Activated CD4-positive, alpha-beta T cell treated with anti-CD3 and anti-CD28 coated beads, Interleukin-2, amount 50 U/mL, for 1 hour (primary cell): ENCODE data around the gene PNMA8A.
"Not testable (repeated sequence)": the region's sequence is repeated elsewhere in the genome, so short reads cannot be mapped to it uniquely, and the experiment has no call there.

Source experiments
- DNase-seq: peaks from one replicate; pipeline ENCODE4 v3.0.0-alpha.2; 2020

The PNMA8A gene

GRCh38 chr19:46471116-46471733, at the start of gene PNMA8A:
Gene PNMA8A (minus strand): TSS chr19:46471563. CDS start chr19:46471035, 528 bp downstream.
- no peak for DNase-seq

DNA sequence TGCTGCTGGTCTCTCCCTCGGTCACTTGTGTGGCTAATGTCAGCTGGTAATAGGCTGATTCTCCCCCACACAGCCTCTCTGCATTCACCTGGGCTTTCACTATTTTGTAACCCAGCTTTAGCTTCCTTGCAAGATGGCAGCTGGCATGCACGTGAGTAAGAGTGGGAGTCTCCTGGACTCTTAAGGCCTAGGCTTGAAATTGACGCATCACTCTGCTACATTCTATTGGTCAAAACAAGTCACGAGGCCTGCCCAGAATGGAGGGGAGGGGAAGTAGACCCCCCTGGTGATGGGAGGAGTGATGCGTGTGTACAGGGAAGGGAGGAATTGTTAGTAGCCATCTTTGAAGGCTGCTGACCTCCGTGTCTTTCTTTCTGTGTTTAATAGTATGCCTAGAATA, 49.3 kb upstream of the PNMA8A start:
- DNase-seq, result no peak

GRCh38 chr19:46517471-46517870, 46.1 kb upstream of the PNMA8A start:
- DNase-seq, result no peak

GRCh38 chr19:46515879-46516350, 44.6 kb upstream of the PNMA8A start:
- DNase-seq, result no peak

GRCh38 chr19:46515290-46515609, 43.9 kb upstream of the PNMA8A start:
- no peak for DNase-seq

DNA sequence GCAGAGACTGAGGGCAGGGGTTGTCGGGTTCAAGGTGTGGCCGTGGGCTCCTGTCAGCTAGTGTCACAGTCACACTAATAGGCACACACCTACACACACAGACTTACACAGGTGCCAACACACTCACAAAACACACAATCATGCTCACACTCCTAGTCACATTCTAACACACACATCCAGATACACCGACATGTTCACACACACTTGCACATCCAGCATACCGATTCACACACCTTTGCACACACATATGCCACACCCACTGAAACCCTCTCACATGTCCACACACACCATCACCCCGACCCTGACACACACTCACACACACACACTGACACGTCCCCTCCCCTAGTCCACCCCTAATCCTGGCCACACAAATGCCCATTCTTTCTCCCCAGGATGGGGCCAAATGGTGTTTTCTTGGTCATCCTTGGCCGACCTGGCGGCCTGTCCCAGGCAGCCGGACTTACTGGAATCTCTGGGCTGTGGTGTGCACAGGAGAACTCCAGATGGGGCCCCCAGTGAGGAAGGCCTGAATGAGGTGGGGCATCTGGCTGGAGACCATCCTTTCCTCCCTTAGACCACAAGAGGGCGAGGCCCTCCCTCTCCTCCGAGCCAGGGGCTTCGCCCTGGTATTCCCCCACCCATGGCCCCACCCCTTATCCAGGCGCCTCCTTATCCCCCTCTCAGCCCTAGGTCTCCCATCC, 43.4 kb upstream of the PNMA8A start:
- DNase-seq, result no peak

- DNase-seq, result peak; percentile 81
These were observed 42.3 kb upstream of the PNMA8A start for GRCh38 chr19:46513461-46514236.

- DNase-seq, result no peak
These were observed 39.9 kb upstream of the PNMA8A start for GRCh38 chr19:46511237-46511636.

DNA sequence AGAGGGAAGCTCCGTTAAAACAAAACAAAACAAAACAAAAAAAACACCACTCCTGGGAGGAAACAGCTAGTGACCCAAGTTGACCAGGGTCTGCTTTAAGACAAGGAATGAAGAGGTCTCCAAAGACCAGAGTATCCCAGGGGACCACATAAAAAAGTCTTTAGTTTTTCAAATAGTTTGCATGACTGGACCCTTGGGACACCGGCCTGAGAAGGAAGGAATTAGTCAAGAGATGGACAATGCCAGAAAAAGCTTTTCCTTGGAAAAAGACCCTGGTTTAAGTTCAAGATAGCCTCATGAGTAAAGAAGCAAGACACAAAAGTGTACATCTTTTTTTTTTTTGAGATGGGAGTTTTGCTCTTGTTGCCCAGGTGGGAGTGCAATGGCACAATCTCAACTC, 36.8 kb upstream of the PNMA8A start:
- no peak for DNase-seq

GRCh38 chr19:46503848-46504453, 32.6 kb upstream of the PNMA8A start:
- DNase-seq, result no peak

DNA sequence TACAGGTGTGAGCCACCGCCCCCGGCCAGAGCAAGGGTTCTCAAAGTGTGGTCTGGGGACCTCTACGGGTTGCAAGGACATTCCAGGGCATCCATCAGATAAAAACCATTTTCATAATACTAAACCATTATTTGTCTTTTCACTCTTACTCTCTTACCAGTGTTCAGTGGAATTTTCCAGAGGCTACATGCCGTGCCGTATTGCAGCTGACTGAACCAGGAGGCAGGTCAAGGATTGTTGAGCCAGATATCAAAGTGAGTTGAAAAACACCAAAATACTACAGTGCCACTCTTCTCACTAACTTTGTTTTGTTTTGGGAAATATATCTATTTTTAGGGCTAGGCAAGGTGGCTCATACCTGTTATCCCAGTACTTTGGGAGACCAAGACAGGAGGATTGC, 31.5 kb upstream of the PNMA8A start:
- no peak for DNase-seq

- DNase-seq, result no peak
These were observed 28.3 kb upstream of the PNMA8A start for GRCh38 chr19:46499692-46500091.

GRCh38 chr19:46497773-46498172, 26.4 kb upstream of the PNMA8A start:
- no peak for DNase-seq

- DNase-seq, result not testable (repeated sequence)
These were observed 25.5 kb upstream of the PNMA8A start for GRCh38 chr19:46496886-46497285.

GRCh38 chr19:46496304-46496703, 24.9 kb upstream of the PNMA8A start:
- DNase-seq, result no peak

- peak; percentile 47 for DNase-seq
These were observed 24.4 kb upstream of the PNMA8A start, which contains the start of gene PNMA8B for GRCh38 chr19:46495786-46496099. Gene PNMA8B (minus strand): TSS chr19:46495867. CDS start chr19:46495465, 402 bp downstream.

- DNase-seq, result no peak
These were observed 23.8 kb upstream of the PNMA8A start for GRCh38 chr19:46494941-46495785.

DNA sequence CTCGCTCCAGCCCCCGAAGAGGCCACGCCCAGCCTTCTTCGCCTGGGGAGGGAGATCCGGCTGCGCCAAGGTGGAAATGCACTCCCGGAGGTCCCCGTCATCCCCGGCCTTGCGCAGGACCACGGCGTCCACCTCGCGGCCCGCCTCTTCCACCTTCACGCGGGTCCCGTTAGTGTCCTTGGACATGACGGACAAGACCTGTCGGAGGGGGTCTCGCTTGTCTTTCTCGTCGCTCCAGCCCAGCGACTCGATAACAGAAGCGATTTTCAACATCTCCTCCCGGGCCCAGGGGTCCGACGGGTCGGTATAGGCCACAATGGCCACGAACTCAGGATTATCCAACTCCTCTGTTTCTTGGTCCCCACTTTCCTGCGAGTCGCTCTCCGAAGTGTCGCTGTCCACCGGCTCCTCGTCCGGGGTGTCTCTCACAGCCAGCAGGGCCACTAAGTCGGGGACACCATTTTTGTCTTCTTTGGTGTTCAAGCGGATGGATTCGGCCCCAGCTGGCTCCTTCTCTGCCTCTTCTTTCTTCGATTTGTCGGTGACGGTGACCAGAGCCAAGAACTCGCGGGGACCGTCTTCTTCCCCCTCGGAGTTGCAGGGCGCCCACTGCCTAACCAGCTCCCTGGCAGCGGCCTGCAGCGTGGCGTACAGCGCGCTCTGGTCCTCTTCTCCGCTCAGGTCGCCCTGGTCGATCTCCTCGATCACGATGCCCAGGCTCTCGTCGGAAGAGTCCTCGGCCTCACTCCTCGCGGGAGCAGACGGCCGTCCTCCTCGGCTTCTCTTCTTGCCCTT, 23.0 kb upstream of the PNMA8A start:
- DNase-seq, result no peak

DNA sequence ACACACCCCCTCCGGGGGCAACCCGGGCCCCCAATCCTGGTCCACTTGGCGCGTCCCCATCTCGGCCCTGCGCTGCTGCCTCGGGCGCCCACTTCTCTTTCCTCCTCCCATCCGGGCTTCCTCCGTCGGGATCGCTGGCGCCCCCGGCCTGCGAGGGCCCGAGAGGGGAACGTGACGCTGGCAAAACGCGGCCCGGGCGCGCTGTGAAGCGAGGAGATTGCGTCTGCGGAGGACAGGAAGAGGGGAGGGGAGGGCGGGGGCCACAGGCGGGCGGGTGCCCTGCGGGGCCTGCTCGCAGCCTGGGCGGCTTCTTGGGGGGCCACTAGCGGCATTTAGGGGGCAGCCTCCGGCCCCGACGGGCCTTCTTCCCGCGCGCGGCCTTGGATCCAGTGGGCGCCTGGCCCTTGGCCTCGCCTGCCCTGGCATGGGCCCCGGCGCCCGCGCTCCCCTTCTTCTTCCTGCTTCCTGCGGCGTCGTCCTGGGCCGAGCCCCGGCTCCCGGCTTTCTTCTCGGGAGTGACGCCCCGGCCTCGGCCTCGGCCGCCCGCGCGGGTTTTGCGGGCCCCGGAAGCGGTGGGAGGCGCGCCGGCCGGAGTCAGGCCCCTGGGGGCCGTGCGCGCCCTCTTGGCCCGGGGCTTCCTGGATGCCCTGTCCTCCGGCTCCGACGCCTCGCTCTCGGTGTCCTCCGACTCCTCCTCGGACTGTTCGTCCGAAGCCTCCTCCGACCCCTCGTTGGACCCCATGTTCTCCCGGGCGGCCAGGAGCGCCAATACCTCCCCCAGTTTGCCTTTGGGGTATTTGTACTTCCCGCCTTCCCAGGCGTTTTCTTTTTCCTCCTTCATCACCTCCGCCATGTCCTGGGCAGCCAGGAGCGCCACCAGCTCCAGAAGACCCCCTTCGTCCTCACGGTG, 22.1 kb upstream of the PNMA8A start:
- DNase-seq, result peak; percentile 34

- DNase-seq, result no peak
These were observed 21.5 kb upstream of the PNMA8A start for GRCh38 chr19:46492841-46493235.
